ENCODE measurements around the gene GALNT18. TPM values are rescaled to one million over a fixed set of nuclear protein-coding genes. Genes with fewer than 3 reads are reported as not detected.

GALNT18 gene
- total RNA-seq, 1 experiment from 2014 or later: 1.7 TPM

GRCh38 chr11:11347592-11347991 lies 274.2 kb downstream of the GALNT18 start:
- no peak overlapping the region for H2AFZ ChIP-seq (ENCODE audit: low read length)
- no peaks in the 10 kb centered on the region for H3K79me2 ChIP-seq (ENCODE audit: insufficient read depth, low read length)
- peaks cover 0 to 4% of the 10 kb centered on the region in 2 experiments; a peak in 2 of 4 replicates for H3K4me1 Mint-ChIP-seq
- H2BK12ac ChIP-seq (ENCODE audit: insufficient read length, low read depth, low read length): no peak overlapping the region
- H3K23ac ChIP-seq (ENCODE audit: insufficient read length, low read depth, low read length): no peak overlapping the region
- no peak overlapping the region for H3K4me2 ChIP-seq (ENCODE audit: insufficient read depth, insufficient read length, low read length)
- no peak overlapping the region for H4K8ac ChIP-seq (replicated peaks; ENCODE audit: insufficient read length, low read depth, low read length)
- H4K5ac ChIP-seq (ENCODE audit: insufficient read length, low read depth, low read length): no peak overlapping the region
- no peaks in the 10 kb centered on the region for H3K9me3 ChIP-seq (ENCODE audit: control insufficient read depth, low read depth, low read length)
- no peak overlapping the region for H3K9ac ChIP-seq (ENCODE audit: extremely low read depth, insufficient read length, low read length)
- no peaks in the 10 kb centered on the region for H3K23me2 ChIP-seq (ENCODE audit: insufficient read length, low read depth, low read length, poor library complexity, severe bottlenecking)
- no peaks in the 10 kb centered on the region; the same call in 1 of the 2 replicates for H3K27me3 ChIP-seq (ENCODE audit: insufficient read depth, low read length)
- H4K91ac ChIP-seq (ENCODE audit: insufficient read length, low read depth, low read length): no peak overlapping the region
- H2BK120ac ChIP-seq (ENCODE audit: low read depth, low read length, poor library complexity, severe bottlenecking): no peak overlapping the region
- H3K79me1 ChIP-seq (ENCODE audit: insufficient read depth, low read depth, low read length, poor library complexity, severe bottlenecking): no peaks in the 10 kb centered on the region
- H3K18ac ChIP-seq (ENCODE audit: insufficient read length, low read depth, low read length): no peak overlapping the region
- no peaks in the 10 kb centered on the region for H3K4me1 ChIP-seq (ENCODE audit: insufficient read depth, low read length)
- no peak for TF ChIP-seq CTCF (conservative IDR thresholded peaks at IDR 0.05)
- no peak overlapping the region for H3K56ac ChIP-seq (ENCODE audit: insufficient read length, low read depth, low read length)
- no peak overlapping the region for H3K4ac ChIP-seq (ENCODE audit: low read depth, low read length)
- H2BK20ac ChIP-seq (ENCODE audit: low read depth, low read length, poor library complexity, severe bottlenecking): no peak overlapping the region
- H3K14ac ChIP-seq (ENCODE audit: insufficient read depth, low read length): no peak overlapping the region
- no peak overlapping the region for H3T11ph ChIP-seq (ENCODE audit: low read length)
- no peak overlapping the region for H3K27ac Mint-ChIP-seq
- H3K27ac ChIP-seq (ENCODE audit: insufficient read length, low read depth, low read length): no peak overlapping the region
- no peaks in the 10 kb centered on the region for H3K36me3 Mint-ChIP-seq (ENCODE audit: insufficient read depth in 1 of 3, low read depth in 3 of 3)
- H2BK15ac ChIP-seq (ENCODE audit: low read depth, low read length): no peak overlapping the region
- H2AK5ac ChIP-seq (ENCODE audit: insufficient read length, low read length): no peak overlapping the region
- no peaks in the 10 kb centered on the region for H4K20me1 ChIP-seq (ENCODE audit: control insufficient read depth, insufficient read depth, insufficient read length)
- H3K4me3 Mint-ChIP-seq: no peak overlapping the region
- H2BK5ac ChIP-seq (ENCODE audit: insufficient read length, low read length): no peak overlapping the region
- no CpG with 5 or more reads among the region's 7 CpGs for WGBS (ENCODE audit: extremely low coverage, insufficient read length, low lambda C conversion rate)
- peaks cover 5% of the 10 kb centered on the region; the same call in 1 of the 2 replicates for H3K27me3 Mint-ChIP-seq (ENCODE audit: low read depth)
- H3K9me3 Mint-ChIP-seq: no peaks in the 10 kb centered on the region
- no peak for DNase-seq
